Ishikawa (cell line): ENCODE results near the gene TCTN1.

Experiments used
- CEBPB ChIP-seq: IDR thresholded peaks from 2 replicates; pipeline ENCODE4 v1.6.1; 2012
- TAF1 ChIP-seq: IDR thresholded peaks from 2 replicates; pipeline ENCODE4 v1.6.1; 2012; ENCODE audit warnings: low read depth, mild to moderate bottlenecking

GRCh38 chr12:110656071-110656655, 42.2 kb downstream of the TCTN1 start:
- no peak for TF ChIP-seq TAF1
- TF ChIP-seq CEBPB, result no peak
